ENCODE results near the gene TUBGCP3. TPM values are rescaled to one million over a fixed set of nuclear protein-coding genes. Genes with fewer than 3 reads are reported as not detected.
A peak's percentile ranks its signal among the peaks of the same experiment; 100 is the strongest.
"Not testable (repeated sequence)": the region's sequence is repeated elsewhere in the genome, so short reads cannot be mapped to it uniquely, and the experiment has no call there.

TUBGCP3 gene
- polyA plus RNA-seq, 1 experiment: 15.7 TPM

DNA sequence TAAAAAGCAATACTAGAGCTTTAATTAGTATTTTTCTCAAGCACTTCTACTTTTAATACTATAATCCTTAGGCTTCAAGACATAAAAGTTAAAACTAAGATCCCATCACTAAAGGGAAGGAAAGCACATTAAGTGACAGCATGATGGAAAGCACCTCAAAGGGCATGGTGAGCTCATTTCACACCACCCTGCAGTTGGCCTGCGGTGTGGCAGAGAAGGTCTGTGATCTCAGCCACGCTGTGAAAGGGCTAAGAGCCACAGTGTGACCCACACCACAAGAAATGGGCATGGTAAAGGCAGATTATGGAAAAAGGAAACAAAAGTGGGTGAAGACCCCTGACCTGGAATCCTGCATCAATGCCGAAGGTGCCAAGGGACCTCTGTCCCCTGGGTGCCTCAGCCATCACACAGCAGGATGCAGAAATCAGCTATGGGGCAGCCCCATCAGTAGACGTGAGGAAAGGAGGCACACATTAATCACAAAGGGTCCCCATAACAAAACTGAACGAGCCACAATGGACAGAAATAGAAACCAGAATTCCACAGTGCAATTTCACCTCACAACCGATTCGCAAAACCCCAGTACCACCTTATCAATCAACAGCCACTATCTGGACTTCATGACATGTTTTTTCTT lies 33.6 kb downstream of the TUBGCP3 start:
- DNase-seq (ENCODE audit: low read depth): no peak
- ChIA-PET CTCF (no interaction called here), POLR2A (no interaction called here)
- Histone ChIP-seq H3K4me3 (ENCODE audit: low read depth, low read length) (no peak overlapping the region), H3K36me3 (ENCODE audit: control insufficient read depth, insufficient read depth, low read length) (peaks cover 18% of the 10 kb centered on the region), H3K27me3 (ENCODE audit: control insufficient read depth, insufficient read depth, low read length) (no peaks in the 10 kb centered on the region)
- TF ChIP-seq, protein P1, sequence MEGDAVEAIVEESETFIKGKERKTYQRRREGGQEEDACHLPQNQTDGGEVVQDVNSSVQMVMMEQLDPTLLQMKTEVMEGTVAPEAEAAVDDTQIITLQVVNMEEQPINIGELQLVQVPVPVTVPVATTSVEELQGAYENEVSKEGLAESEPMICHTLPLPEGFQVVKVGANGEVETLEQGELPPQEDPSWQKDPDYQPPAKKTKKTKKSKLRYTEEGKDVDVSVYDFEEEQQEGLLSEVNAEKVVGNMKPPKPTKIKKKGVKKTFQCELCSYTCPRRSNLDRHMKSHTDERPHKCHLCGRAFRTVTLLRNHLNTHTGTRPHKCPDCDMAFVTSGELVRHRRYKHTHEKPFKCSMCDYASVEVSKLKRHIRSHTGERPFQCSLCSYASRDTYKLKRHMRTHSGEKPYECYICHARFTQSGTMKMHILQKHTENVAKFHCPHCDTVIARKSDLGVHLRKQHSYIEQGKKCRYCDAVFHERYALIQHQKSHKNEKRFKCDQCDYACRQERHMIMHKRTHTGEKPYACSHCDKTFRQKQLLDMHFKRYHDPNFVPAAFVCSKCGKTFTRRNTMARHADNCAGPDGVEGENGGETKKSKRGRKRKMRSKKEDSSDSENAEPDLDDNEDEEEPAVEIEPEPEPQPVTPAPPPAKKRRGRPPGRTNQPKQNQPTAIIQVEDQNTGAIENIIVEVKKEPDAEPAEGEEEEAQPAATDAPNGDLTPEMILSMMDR (IDR thresholded peaks at IDR 0.05; ENCODE audit: insufficient read depth, low read depth, low read length): no peak

DNA sequence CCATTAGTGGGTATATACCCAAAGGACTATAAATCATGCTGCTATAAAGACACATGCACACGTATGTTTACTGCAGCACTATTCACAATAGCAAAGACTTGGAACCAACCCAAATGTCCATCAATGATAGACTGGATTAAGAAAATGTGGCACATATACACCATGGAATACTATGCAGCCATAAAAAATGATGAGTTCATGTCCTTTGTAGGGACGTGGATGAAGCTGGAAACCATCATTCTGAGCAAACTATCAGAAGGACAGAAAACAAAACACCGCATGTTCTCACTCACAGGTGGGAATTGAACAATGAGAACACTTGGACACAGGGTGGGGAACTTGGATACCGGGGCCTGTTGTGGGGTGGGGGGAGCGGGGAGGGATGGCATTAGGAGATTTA lies 39.0 kb downstream of the TUBGCP3 start:
- H3K27me3 ChIP-seq (ENCODE audit: control insufficient read depth, insufficient read depth, low read length); CTCF ChIA-PET; POLR2A ChIA-PET; H3K4me3 ChIP-seq (ENCODE audit: low read depth, low read length); DNase-seq (ENCODE audit: low read depth): not testable (repeated sequence)
- peaks cover 17% of the 10 kb centered on the region for H3K36me3 ChIP-seq (ENCODE audit: control insufficient read depth, insufficient read depth, low read length)

DNA sequence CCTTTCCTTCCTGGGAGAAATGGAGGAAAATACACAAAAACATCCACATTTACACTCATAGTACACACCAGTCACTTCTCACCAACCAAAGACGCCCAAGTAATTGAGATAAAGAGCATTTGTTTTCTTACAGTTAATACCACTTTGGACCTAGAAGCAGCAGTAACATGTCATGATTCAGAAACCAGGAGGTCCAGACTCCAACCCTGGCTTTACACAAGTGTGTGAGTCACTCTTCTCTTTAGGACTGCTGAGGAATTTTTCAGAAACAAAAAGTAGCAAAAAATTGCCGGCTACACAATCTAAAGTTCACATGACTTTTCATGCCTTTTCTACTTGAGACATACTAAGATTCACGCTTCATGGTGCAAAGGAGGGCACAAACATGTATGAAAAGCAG lies 42.1 kb downstream of the TUBGCP3 start:
- Histone ChIP-seq H3K27me3 (ENCODE audit: control insufficient read depth, insufficient read depth, low read length) (no peaks in the 10 kb centered on the region), H3K36me3 (ENCODE audit: control insufficient read depth, insufficient read depth, low read length) (peaks cover 9% of the 10 kb centered on the region), H3K4me3 (ENCODE audit: low read depth, low read length) (no peak overlapping the region)
- POLR2A ChIA-PET: no interaction called here
- CTCF ChIA-PET: no interaction called here
- peak; percentile 21 for DNase-seq (ENCODE audit: low read depth)
- TF ChIP-seq, protein P1 (IDR thresholded peaks at IDR 0.05; ENCODE audit: insufficient read depth, low read depth, low read length): no peak

DNA sequence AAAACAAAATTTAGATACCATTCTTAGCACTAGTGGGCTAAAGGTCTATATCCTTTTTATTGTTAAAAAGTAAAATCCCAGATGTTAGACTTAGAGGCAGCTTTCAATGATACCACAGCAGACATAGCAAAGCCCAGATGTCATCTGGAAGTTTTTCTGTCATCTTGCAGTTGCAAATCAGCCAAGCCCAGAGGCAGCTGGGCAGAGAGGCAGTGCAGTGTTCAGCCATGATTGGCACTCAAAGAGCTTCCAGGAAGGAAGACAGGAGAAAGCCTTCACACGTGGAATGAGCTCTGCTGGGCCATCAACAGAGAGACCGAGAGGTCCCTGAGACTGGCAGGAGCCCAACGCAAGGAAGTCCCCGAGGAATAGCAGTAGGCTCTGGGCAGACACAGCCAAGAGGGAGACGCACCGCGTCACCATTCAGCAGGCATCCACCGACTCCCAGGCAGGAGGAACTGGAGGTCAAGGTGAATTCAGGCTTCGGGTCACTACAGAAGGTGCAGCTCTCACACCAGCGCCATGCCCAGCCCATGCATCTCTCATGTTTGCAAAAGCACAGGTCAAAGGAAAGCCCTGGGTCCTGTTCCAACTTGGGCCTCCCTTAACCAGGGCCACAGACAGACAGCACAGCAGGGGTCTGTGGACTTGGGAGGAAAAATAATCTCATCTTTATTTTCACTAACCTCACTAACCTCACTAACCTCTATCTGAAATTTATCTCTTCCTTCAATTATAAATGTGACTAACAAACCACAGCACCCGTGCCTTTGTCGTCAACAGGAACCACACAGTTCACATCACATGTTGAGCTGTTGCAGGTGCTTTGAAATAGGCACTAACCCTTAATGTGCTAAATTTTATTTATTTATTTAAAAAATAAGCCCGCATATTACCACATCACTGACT lies 54.9 kb downstream of the TUBGCP3 start:
- no peak for DNase-seq (ENCODE audit: low read depth)
- Histone ChIP-seq H3K36me3 (ENCODE audit: control insufficient read depth, insufficient read depth, low read length) (no peaks in the 10 kb centered on the region), H3K4me3 (ENCODE audit: low read depth, low read length) (no peak overlapping the region), H3K27me3 (ENCODE audit: control insufficient read depth, insufficient read depth, low read length) (no peaks in the 10 kb centered on the region)
- CTCF ChIA-PET: interaction anchor here (0.9 kb wide), 1 partner anchor 41 kb away, joined by 3 read pairs; no protein-coding TSS in a partner anchor
- TF ChIP-seq, protein P1 (IDR thresholded peaks at IDR 0.05; ENCODE audit: insufficient read depth, low read depth, low read length): no peak
- POLR2A ChIA-PET: no interaction called here

DNA sequence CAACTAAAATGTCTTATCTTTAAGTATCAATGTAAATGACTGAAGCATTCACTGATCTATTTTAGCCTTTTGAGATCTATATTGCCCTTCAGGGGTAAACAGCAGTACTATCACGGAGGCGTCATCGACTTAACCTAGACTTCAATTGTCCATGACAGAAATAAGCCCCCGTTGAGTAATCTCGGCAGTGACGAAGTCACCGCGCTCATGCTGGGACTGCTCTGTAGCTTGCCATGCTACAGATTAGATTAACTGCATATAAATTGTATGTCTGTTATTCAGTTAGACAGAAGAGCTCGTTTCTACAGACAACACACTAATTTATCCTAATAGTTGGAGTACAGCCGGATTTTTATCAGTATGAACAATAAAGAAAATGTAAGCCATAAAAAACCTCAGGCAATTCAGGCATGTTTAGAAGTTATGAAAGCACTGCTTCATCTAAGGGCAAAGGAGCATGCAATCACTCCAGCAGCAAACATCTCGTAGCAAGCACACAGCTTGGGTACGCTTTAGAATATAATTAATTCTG lies 56.6 kb downstream of the TUBGCP3 start:
- DNase-seq (ENCODE audit: low read depth): no peak
- no peaks in the 10 kb centered on the region for H3K27me3 ChIP-seq (ENCODE audit: control insufficient read depth, insufficient read depth, low read length)
- H3K4me3 ChIP-seq (ENCODE audit: low read depth, low read length): no peak overlapping the region
- ChIA-PET POLR2A (no interaction called here), CTCF (no interaction called here)
- H3K36me3 ChIP-seq (ENCODE audit: control insufficient read depth, insufficient read depth, low read length): peaks cover under 1% of the 10 kb centered on the region
- TF ChIP-seq, protein P1 (IDR thresholded peaks at IDR 0.05; ENCODE audit: insufficient read depth, low read depth, low read length): no peak

Data from BJ (cell line).